Endothelial cell of umbilical vein (primary cell): ENCODE results near the gene FIGNL2. TPM values are rescaled to one million over a fixed set of nuclear protein-coding genes. Genes with fewer than 3 reads are reported as not detected.

ENCODE experiments used
- BruUV-seq: library from RNA; stranded (reverse); fragments of 400-500 nt; replicated peaks from 2 replicates; lab custom pipeline; 2021; lab: Mats Ljungman, UMichigan
- CTCF ChIA-PET: fragments of 300-600, 350-600 bp; sonication (Branson Sonifier 250); formaldehyde crosslinking; loops from one replicate; lab custom pipeline; 2021; ENCODE audit warnings: antibody characterized with exemption, inconsistent platforms; lab: Charles Lee
- POLR2A ChIA-PET: fragments of 300-600, 350-600 bp; sonication (Branson Sonifier 250); formaldehyde crosslinking; loops from one replicate; lab custom pipeline; 2021; ENCODE audit warnings: antibody characterized with exemption, inconsistent platforms; lab: Charles Lee
- DNase-seq: peaks from one replicate; pipeline ENCODE4 v3.0.0-alpha.2; 2011; ENCODE audit warnings: low read depth, low spot score
- FAIRE-seq: peaks from 2 replicates; lab custom pipeline; 2011; peaks lifted over from hg19 to GRCh38; lab: Jason Lieb, UNC
- H2AFZ ChIP-seq: 2 replicates; pipeline ENCODE4 v1.6.0; 2012; ENCODE audit warnings: low read depth, low read length, control low read depth, inconsistent platforms
- H3K27ac ChIP-seq: 2 replicates; pipeline ENCODE4 v1.5.1; 2011; ENCODE audit warnings: low read depth, mild to moderate bottlenecking, control low read depth, low read length, moderate library complexity; ENCODE audit not compliant: insufficient read depth
- H3K27me3 ChIP-seq, 2 experiments: 2 replicates each; pipeline versions ENCODE4 v1.6.0 to v1.6.1; 2011; ENCODE audit warnings: low read length in 2 of 2, mixed read lengths in 1 of 2; ENCODE audit not compliant: control insufficient read depth in 2 of 2, insufficient read depth in 2 of 2
- H3K36me3 ChIP-seq, 2 experiments: 2 replicates in 1 of 2; 3 replicates in 1 of 2; pipeline ENCODE4 v1.5.1; 2011; ENCODE audit warnings: low read length in 2 of 2, mild to moderate bottlenecking in 1 of 2, moderate library complexity in 1 of 2; ENCODE audit not compliant: control insufficient read depth in 2 of 2, insufficient read depth in 2 of 2; ENCODE audit errors: extremely low read depth in 1 of 2
- H3K4me1 ChIP-seq: 3 replicates; pipeline ENCODE4 v1.5.1; 2011; ENCODE audit warnings: mild to moderate bottlenecking, low read length; ENCODE audit not compliant: control insufficient read depth, insufficient read depth; ENCODE audit errors: extremely low read depth
- H3K4me2 ChIP-seq: 2 replicates; pipeline ENCODE4 v1.6.1; 2011; ENCODE audit warnings: low read length, control low read depth, mixed read lengths; ENCODE audit not compliant: insufficient read depth
- H3K4me3 ChIP-seq, 3 experiments: fragments of 200-600 bp in 1 of 3; sonication (generic), shearing (Covaris generic) in 1 of 3; replicated peaks in 1 of 3; 2 replicates each; pipeline ENCODE4 v1.5.1; 2011 to 2016; ENCODE audit warnings: control low read depth in 3 of 3, low read length in 3 of 3, mild to moderate bottlenecking in 2 of 3, inconsistent platforms in 1 of 3, low read depth in 1 of 3, moderate library complexity in 1 of 3; ENCODE audit not compliant: insufficient read depth in 1 of 3
- H3K79me2 ChIP-seq: 2 replicates; pipeline ENCODE4 v1.6.0; 2012; ENCODE audit warnings: low read length, inconsistent platforms; ENCODE audit not compliant: control insufficient read depth, insufficient read depth
- H3K9ac ChIP-seq: replicated peaks from 2 replicates; pipeline ENCODE3; 2011; ENCODE audit warnings: low read length, control low read depth; ENCODE audit not compliant: insufficient read depth; ENCODE audit errors: extremely low read depth
- H3K9me1 ChIP-seq: replicated peaks from 3 replicates; pipeline ENCODE4 v1.6.0; 2011; ENCODE audit warnings: mild to moderate bottlenecking, low read length; ENCODE audit not compliant: control insufficient read depth, insufficient read depth; ENCODE audit errors: extremely low read depth
- H3K9me3 ChIP-seq: replicated peaks from 2 replicates; pipeline ENCODE4 v1.5.1; 2012; ENCODE audit warnings: low read length, inconsistent platforms; ENCODE audit not compliant: control insufficient read depth, insufficient read depth
- H4K20me1 ChIP-seq: replicated peaks from 2 replicates; pipeline ENCODE3; 2011; ENCODE audit warnings: mild to moderate bottlenecking, low read length; ENCODE audit not compliant: control insufficient read depth, insufficient read depth; ENCODE audit errors: extremely low read depth
- EZH2 ChIP-seq: IDR thresholded peaks from 2 replicates; pipeline ENCODE4 v1.6.1; 2012; ENCODE audit warnings: borderline replicate concordance, low read depth, mild to moderate bottlenecking, moderate library complexity, low read length, inconsistent platforms; ENCODE audit not compliant: severe bottlenecking
- FOS ChIP-seq: IDR thresholded peaks from 2 replicates; pipeline ENCODE4 v1.6.1; 2011; ENCODE audit warnings: mild to moderate bottlenecking, low read length, moderate library complexity, borderline replicate concordance; ENCODE audit not compliant: insufficient read depth
- GATA2 ChIP-seq: IDR thresholded peaks from 2 replicates; pipeline ENCODE4 v1.7.0; 2011; ENCODE audit warnings: low read depth, mild to moderate bottlenecking, moderate library complexity, mixed read lengths, low read length; ENCODE audit not compliant: insufficient read length, insufficient read depth
- JUN ChIP-seq: IDR thresholded peaks from 2 replicates; pipeline ENCODE4 v1.6.1; 2011; ENCODE audit warnings: borderline replicate concordance, low read depth; ENCODE audit not compliant: insufficient read length, insufficient read depth
- MYC ChIP-seq: IDR thresholded peaks from one replicate; pipeline ENCODE4 v1.6.1; 2011; ENCODE audit warnings: mild to moderate bottlenecking, low read depth, low read length
- POLR2A ChIP-seq: IDR thresholded peaks from 2 replicates; pipeline ENCODE4 v1.6.1; 2012; ENCODE audit warnings: low read depth, mild to moderate bottlenecking, control low read depth, low read length
- POLR2AphosphoS5 ChIP-seq: IDR thresholded peaks from 2 replicates; pipeline ENCODE4 v1.6.1; 2012; ENCODE audit warnings: low read depth, mild to moderate bottlenecking, control low read depth, low read length, moderate library complexity; ENCODE audit not compliant: insufficient read depth
- dilution Hi-C: fragments of 300-500 bp; cut with MboI; formaldehyde crosslinking; loops from one replicate; pipeline ENCODE4 v1.15.0; 2019; ENCODE audit warnings: low sequenced_read_pairs; ENCODE audit not compliant: extremely low pct_ligation_motif_present
- intact Hi-C: fragments of 100-400 bp; cut with micrococcal nuclease; formaldehyde crosslinking; loops from one replicate; pipeline ENCODE4 v1.10.0; 2022
- polyA plus RNA-seq, 4 experiments: library from polyadenylated mRNA; depleted of rRNA in 3 of 4; stranded (reverse) in 3 of 4; unstranded in 1 of 4; fragments of >200 nt; gene quantifications; 2 replicates each; pipeline versions ENCODE4 v1.2.1 to v1.2.3, GENCODE V29; 2011 to 2012; ENCODE audit warnings: missing spikeins in 1 of 4
- total RNA-seq: library from RNA; stranded (reverse); gene quantifications from 2 replicates; pipeline ENCODE4 v1.2.3, GENCODE V29; 2021
- TF ChIP-seq, protein P1 (sequence below), 2 donors: IDR thresholded peaks; 1 replicate in 1 of 2; 2 replicates in 1 of 2; pipeline ENCODE4 v1.5.1; 2011; ENCODE audit warnings: low read length in 2 of 2, mild to moderate bottlenecking in 2 of 2, moderate library complexity in 2 of 2, control low read depth in 1 of 2, inconsistent platforms in 1 of 2, low read depth in 1 of 2; ENCODE audit not compliant: insufficient read depth in 1 of 2; ENCODE audit errors: extremely low read depth in 1 of 2
- TF ChIP-seq, protein P2 (sequence below): IDR thresholded peaks from 2 replicates; pipeline ENCODE4 v1.6.1; 2011; ENCODE audit not compliant: insufficient read depth, insufficient read length

The FIGNL2 gene
- total and polyA plus RNA-seq, 2 donors (not counting 3 experiments of a cell fraction or from before 2014, with no cell fraction given) = 1.4 to 2.4 TPM

DNA sequence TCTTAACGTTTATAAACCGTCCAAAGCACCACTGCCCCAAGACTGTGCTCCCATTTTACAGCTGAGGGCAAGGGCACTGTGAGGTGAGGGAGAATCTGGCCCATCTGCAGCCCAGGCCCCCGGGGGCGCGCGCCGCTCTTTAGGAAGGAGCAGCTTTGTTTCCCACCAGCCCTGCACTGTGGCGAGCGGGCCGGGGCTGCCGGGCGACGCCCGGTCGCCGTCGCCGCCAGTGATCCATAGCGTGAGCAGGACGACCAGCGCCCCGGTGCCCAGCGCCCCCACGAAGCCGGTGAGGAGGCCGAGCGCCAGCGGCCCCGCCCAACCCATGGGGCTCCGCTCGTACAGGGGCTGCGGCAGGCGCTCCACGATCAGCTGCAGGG, 34.6 kb downstream of the FIGNL2 start:
- H3K4me1 ChIP-seq = peaks cover 9% of the 10 kb centered on the region
- H3K4me2 ChIP-seq = peak overlapping the region; percentile 30
- H3K79me2 ChIP-seq = no peaks in the 10 kb centered on the region
- POLR2A ChIA-PET = interaction anchor here (0.7 kb wide), 1 partner anchor 120 kb away, joined by 5 read pairs; no protein-coding TSS in a partner anchor
- H3K9me1 ChIP-seq = no peaks in the 10 kb centered on the region
- H3K27ac ChIP-seq = peak overlapping the region; percentile 74
- CTCF ChIA-PET = interaction anchor here (0.6 to 6.9 kb wide), 26 partner anchors 10 to 473 kb away, joined by 3 to 52 read pairs (median 5); partner anchors contain the start of genes SCN8A and SLC4A8
- no peak for TF ChIP-seq POLR2A
- TF ChIP-seq GATA2 = no peak
- TF ChIP-seq, protein P1, sequence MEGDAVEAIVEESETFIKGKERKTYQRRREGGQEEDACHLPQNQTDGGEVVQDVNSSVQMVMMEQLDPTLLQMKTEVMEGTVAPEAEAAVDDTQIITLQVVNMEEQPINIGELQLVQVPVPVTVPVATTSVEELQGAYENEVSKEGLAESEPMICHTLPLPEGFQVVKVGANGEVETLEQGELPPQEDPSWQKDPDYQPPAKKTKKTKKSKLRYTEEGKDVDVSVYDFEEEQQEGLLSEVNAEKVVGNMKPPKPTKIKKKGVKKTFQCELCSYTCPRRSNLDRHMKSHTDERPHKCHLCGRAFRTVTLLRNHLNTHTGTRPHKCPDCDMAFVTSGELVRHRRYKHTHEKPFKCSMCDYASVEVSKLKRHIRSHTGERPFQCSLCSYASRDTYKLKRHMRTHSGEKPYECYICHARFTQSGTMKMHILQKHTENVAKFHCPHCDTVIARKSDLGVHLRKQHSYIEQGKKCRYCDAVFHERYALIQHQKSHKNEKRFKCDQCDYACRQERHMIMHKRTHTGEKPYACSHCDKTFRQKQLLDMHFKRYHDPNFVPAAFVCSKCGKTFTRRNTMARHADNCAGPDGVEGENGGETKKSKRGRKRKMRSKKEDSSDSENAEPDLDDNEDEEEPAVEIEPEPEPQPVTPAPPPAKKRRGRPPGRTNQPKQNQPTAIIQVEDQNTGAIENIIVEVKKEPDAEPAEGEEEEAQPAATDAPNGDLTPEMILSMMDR (IDR thresholded peaks at IDR 0.05; ENCODE audit: extremely low read depth in 1 of 2, insufficient read depth in 1 of 2, low read depth in 1 of 2, low read length in 2 of 2) = no peak
- TF ChIP-seq JUN = no peak
- no peak for TF ChIP-seq POLR2AphosphoS5
- no peak for TF ChIP-seq EZH2
- TF ChIP-seq, protein P2, sequence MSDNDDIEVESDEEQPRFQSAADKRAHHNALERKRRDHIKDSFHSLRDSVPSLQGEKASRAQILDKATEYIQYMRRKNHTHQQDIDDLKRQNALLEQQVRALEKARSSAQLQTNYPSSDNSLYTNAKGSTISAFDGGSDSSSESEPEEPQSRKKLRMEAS = no peak
- no peak for TF ChIP-seq FOS
- no peak for TF ChIP-seq MYC
- peak overlapping the region in 2 of 3 experiments; percentile 25 to 46 for H3K4me3 ChIP-seq
- no peaks in the 10 kb centered on the region for H3K9me3 ChIP-seq
- dilution Hi-C loops = no loop called here
- DNase-seq (no peak), FAIRE-seq (no peak)
- no TSS peak for BruUV-seq
- no peaks in the 10 kb centered on the region for H3K36me3 ChIP-seq
- no peaks in the 10 kb centered on the region for H3K27me3 ChIP-seq
- intact Hi-C loops = loop anchor here (1.0 to 5.0 kb wide), 6 partner anchors 61 to 393 kb away; no protein-coding TSS in a partner anchor
- H3K9ac ChIP-seq = peak overlapping the region; percentile 87
- peak overlapping the region; percentile 61 for H2AFZ ChIP-seq
- no peaks in the 10 kb centered on the region for H4K20me1 ChIP-seq
